Stimulated activated CD8-positive, alpha-beta memory T cell treated with anti-CD3 and anti-CD28 coated beads, Interleukin-15, amount 100 ng/mL, for 1 hour (primary cell): ENCODE measurements around the gene ETFRF1.
A peak's percentile ranks its signal among the peaks of the same experiment; 100 is the strongest.

Experiments
- DNase-seq: peaks from one replicate; pipeline ENCODE4 v3.0.0-alpha.2; 2020; ENCODE audit warnings: low read depth

ETFRF1 gene

DNA sequence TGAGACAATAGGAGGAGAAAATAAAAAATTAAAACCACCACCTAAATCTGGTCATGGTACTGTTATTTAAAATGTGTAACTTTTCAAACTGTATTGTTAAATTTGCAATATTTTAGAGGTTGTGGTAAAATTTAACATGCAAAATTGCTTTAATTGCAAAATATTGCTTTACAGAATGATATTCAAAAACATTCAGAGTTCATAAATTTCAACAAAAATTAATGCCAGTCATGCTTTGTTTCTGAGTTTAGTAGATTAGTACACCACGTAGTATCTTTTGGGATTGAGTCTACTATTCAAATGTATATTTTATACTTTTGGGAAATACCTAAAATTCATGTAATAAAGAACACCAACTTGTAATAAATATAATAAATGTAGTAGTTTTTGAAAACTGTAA lies 18.3 kb downstream of the ETFRF1 start:
- DNase-seq = no peak

DNA sequence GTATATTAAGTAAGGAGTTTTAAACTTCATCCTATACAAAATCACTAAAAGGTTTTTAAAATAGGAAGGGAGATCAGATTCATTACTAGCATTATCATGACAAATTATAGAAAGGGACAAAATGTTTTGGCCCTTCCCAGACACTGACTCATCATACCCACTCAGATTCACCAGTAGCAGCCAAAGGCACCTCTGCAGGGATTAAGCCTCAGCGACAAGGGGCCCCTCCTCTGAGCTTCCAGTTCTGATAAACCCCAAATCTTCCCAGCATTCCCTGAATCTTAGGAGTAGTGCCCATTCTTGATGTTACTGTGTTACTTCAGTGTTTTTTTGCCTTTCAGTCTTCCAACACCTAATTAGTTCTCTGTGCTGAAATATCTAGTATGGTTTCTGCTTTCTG lies 41.2 kb downstream of the ETFRF1 start:
- DNase-seq = no peak

DNA sequence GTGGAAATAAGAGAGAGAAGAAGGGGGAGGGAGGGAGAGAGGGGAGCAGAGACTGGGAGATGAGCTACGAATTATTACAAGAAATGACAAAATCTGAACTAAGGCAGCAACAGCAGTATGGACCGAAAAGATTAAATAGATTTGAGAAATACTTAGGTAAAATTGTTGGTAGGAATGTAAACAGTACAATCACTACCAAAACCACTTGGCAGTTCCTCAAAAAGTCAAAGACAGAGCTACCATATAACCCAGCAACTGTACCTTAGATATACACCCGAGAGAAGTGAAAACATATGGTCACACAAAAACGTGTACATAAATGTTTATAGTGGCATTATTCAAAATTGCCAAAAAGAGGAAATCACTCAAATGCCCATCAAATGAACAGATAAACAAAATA lies 41.6 kb downstream of the ETFRF1 start:
- no peak for DNase-seq

DNA sequence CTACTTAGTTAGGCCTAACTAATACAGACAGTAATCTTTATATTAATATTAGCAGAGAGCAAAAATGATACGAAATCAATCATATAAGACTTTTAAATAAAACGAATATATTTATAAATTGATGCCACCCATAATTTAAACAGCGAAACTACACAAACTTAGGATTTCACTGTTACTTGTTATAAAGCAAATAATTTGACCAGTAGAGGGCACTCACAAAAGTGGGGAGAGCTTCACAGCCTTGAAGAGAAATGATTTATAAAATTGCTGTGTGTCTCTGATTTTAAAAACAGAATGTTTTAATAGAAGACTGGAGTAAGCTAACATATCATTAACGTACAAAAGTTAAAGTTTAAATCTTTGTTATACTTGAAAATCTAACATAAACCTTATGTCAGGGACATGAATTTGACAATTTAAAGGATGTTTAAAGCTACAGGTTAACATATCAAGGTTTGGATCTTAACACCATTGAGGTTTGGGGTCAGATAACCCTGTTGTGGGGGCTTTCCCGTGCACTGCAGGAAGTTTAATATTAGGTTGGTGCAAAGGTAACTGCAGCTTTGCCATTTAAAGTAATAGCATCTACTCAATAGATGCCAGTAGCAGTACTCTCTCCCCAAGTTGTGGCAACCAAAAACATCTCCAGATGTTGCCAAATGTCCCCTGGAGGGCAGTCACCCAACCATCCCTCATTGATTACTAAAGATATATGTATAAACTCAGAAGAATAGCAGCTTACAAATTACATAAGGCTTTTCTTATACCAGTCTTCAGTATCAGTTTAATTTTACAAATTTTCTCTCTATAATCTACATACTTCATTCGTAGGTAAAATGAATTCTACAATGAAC lies 46.4 kb downstream of the ETFRF1 start:
- DNase-seq = no peak

DNA sequence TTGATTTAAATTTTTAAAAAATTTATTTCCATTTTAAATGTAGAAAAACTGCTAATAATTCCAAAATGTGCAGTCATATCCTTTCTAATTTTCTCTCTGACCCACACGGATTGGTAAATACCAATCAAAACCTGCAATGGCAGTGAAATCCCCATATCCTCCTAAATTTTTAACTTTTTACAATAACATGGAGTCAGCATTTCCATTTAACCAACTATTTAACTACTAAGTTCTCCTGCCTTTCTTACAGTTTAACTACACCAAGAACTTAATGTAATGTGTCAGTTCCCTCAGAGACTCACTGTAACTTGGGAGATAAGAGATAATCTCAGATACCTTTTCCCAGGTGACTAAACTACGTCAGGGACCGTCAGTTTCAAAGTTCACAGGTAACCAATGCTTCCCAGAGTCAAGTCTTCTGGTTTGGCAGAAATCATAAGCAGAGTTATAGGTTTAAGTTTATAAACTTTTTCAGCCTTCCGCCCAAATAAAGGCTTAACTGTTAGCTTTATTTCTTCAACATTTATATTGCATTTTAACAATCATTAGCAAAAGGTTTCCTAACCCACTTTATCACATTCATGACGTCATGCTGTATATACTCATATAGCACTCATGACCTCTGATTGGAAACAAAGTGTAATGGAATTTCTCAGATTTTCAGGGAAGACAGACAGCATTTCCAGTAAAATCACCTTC lies 48.1 kb downstream of the ETFRF1 start:
- no peak for DNase-seq

DNA sequence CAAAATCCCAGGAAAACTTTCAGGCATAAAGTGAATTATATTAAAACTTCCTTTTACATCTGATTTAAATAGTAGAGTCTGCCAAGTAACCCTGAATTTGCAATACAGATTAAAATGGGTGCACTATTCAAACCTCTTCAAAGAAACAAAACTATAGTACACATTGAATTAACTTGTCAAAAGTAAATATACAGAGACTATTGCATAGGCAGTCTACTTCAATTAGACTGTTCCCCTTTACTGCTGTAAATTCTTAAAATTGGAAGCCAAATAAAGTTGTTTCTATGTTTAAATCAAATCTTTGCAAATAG lies 48.6 kb downstream of the ETFRF1 start:
- DNase-seq = no peak

DNA sequence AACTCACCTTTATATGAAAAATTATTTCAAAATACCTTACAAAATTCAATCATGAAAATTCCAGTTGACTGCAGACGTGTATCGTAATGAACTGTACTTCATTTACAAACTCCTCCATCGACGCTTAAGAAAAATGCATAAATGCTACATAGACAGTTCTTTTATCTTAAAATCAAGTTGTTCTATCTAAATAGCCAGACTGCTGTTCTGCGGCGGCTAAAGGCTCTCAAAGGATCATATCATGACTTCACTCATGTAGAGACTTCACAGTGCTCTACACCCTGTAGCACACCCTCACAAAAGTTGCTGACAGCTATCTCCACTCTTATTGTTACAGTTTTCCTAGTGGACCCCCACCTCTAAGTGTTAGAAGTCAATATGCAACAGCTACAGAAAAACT lies 50.5 kb downstream of the ETFRF1 start:
- no peak for DNase-seq

DNA sequence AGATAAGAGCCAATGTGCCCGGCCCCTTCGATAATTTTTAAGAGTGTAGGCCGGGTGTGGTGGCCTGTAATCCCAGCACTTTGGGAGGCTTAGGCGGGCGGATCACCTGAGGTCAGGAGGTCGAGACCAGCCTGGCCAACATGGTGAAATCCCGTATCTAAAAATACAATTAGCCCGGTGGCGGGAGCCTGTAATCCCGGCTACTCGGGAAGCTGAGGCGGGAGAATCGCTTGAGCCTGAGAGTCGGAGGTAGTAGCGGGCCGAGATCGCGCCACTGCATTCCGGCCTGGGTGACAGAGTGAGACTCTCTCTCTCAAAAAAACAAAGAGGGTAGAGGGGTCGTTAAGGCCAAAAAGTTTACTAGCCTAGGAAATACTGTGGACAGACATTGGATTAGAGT lies 53.1 kb downstream of the ETFRF1 start:
- no peak for DNase-seq

DNA sequence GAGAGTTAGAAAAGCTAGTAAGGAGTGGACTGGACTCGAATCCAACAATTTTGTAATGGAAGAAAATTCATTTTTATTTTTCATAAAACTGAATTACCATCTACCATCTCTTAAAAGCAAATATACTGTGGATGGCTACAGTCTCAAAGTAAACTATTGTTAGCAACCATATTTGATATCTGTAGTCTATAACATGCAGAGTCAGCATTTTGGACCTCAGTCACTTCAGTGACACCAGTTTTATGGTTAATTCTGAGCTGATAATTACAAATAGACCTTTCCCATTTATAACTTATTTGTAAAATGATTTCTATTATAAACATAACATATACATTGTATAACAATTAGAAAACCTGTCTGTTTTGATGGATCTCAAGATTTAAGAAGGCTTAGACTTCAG lies 53.7 kb downstream of the ETFRF1 start:
- DNase-seq = no peak

DNA sequence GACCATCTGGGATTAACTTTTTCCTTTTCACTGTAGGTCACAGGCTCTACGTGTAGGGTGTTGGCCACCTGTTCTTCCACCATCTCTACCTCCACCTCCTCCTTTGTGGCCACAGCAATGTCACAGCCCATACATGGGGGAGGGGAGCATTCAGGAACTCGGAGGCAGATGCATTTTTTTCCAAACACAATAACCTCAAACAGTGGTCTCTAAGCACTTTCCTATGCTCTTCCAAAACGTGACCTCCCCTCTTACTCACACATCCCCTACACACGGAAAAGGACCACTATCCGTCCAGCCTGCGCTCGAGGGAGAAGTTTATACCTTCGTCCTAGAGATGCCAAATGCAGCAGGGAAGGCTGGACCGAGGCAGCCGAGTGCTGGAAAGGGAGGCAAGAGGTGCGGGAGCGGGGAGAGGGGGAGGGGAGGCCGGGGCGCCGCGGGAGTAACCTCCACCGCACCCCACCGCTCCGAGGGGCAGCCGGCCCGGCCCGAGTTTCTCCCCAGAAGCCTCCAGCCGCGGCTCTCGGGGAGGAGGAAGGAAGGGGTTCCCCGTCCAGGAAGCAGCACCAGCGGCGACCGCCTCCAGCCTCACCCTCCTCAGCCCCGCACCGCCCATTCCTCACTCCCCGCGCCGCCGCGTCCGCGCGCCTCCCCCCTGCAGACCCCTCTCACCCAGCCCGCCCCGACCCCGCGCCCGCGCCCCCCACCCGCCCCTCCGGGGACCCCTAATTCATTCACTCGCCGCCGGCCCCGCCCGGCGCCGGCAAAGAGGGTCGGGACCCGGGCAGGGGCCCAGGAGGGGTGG lies 55.1 kb downstream of the ETFRF1 start:
- no peak for DNase-seq

DNA sequence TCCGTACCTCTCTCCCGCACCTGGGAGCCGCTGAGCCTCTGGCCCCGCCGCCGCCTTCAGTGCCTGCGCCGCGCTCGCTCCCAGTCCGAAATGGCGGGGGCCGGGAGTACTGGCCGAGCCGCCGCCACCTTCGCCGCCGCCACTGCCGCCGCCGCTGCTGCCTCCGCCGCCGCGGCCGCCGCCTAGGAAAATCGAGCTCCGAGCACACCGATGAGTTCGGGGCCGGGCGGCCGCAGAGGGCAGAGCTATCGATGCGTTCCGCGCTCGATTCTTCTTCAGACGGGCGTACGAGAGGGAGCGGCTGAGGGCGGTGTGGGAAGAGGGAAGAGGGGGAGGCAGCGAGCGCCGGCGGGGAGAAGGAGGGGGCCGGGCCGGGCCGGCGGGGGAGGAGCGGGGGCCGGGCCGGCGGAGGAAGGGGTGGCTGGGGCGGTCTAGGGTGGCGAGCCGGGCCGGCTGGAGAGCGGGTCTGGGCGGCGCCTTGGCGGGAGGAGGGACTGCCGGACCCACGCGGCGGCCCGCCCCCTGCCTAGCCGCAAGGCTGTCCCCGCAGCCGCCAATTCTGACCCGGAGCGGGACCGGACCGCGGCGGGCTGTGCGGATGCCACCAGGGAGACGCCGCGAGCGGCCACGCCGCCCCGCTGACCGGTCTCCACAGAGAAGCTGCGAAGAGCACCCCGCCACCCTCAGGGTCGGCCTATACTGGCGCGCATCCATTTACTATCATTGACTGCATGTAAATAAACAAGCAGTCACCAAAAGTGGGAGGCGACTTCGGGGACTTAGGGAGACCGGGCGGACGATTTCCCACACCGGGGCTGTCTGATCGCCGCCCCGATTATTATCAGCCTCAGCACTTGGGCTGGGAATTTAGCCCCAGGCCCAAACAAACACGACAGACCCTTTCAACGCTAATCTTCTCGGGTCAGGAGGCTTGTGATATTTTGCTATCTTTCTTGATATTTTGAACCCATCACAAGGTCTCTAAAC lies 56.0 kb downstream of the ETFRF1 start, which contains the start of gene KRAS:
KRAS (minus strand) TSS at position 186 of the 987 bp plus-strand sequence.
- peak; percentile 80 for DNase-seq

DNA sequence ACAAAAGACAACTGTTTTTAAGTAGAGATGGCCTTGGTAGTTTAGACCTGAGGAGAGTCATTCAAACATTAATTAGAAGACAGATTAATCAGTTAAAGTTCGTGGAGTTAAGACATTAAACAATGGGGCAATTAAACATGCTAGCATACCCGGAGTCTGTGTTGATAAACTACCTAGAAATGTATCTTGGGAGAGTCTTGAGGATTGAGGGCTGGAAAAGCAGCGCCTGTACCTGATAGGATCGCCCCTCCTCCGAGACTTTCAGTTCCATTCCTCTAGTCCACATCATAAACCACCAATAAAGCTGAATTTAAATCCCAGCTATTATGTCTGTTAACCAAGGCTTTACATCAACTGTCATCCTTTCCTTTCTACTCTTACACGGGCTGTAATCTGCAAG lies 56.7 kb downstream of the ETFRF1 start:
- DNase-seq = no peak

DNA sequence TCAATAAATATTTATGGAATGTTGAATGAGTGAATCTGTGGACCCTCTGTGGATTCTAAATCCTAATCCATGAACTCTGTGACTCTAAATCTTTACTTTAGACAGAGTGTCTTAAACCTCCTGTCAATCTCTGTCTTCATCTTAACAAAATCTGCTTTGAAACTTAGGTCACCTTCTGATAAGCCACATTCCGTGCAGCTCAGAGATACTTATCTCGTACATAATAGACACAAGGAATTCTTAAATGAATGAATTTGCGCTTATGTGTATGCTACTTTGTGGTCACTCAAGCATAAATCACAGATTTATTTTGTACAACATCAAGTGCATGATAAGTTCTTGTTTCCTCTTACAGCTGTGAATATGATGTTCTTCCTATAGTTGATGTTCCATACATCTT lies 57.9 kb downstream of the ETFRF1 start:
- DNase-seq = no peak

DNA sequence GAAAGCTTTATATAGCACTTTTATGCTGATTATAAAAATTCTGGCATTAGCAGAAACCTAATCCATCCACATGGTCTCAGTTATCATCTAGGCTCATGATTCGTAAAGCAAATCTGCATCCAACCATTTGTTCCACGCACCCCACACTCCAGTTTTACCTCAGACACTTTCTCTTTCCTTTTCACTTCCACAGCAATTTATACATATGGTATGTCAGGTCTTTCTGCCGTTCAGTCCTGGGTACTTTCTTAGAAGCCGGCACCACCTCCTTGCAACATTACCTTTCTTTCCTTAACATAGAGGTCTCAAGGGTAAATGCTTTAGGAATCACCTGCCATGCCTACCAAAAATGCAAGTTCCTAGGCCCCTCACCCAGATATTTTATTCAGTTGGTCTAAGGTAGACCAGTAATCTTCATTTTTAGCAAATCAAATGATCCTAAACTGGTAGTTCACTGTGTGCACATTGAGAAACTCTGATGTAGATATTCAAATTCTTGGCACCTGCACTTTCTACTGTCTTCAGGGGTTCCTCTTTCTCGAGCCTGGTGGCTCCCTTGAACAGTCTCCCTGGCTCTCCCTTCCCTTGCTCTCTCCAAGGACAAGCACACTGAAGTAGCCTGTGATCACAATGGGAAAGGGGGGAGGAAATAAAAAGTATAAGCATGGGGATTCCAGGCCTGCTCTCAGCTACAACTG lies 58.5 kb downstream of the ETFRF1 start:
- DNase-seq = no peak

DNA sequence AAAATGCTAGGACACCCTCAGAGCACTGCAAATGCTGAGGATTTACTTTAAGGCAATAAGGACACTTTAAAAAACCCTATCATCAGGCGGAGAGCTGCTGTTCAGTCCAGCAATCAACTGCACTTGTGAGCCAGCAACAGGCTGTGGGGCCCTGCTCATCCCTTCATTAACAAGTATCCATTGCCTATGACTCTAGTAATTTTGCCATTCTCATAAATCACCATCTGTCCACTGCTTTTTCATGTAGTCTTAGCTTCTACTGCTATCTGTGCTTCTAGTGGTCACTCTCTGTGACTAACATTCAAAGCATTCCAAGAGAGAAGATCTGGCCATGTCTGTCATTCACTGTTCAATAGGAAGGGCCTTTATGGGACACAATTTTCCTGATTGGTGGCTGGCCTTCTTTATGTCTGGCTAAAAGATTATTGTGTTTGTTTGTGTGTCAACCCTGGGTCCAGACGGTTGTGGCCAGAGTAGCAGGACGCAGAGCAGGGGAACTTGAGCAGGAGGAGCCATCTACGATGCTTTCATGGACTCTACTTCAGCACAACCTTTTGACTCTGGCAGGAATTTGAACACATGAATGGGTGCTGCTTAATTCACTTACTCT lies 59.3 kb downstream of the ETFRF1 start:
- DNase-seq = no peak
